ENCODE data around the gene IFNA14. TPM values are rescaled to one million over a fixed set of nuclear protein-coding genes. Genes with fewer than 3 reads are reported as not detected.
"Not testable (repeated sequence)": the region's sequence is repeated elsewhere in the genome, so short reads cannot be mapped to it uniquely, and the experiment has no call there.

Gene IFNA14
- polyA plus RNA-seq, 1 experiment: not detected

- DNase-seq (ENCODE audit: low read depth); H3K27me3 ChIP-seq (ENCODE audit: control insufficient read depth, insufficient read depth, low read length); H3K4me3 ChIP-seq (ENCODE audit: low read depth, low read length); POLR2A ChIA-PET; H3K36me3 ChIP-seq (ENCODE audit: control insufficient read depth, insufficient read depth, low read length): not testable (repeated sequence)
- CTCF ChIA-PET: interaction anchor here (0.6 to 1.7 kb wide), 16 partner anchors 9 to 574 kb away, joined by 3 to 6 read pairs (median 4); no protein-coding TSS in a partner anchor
- TF ChIP-seq, protein P1, sequence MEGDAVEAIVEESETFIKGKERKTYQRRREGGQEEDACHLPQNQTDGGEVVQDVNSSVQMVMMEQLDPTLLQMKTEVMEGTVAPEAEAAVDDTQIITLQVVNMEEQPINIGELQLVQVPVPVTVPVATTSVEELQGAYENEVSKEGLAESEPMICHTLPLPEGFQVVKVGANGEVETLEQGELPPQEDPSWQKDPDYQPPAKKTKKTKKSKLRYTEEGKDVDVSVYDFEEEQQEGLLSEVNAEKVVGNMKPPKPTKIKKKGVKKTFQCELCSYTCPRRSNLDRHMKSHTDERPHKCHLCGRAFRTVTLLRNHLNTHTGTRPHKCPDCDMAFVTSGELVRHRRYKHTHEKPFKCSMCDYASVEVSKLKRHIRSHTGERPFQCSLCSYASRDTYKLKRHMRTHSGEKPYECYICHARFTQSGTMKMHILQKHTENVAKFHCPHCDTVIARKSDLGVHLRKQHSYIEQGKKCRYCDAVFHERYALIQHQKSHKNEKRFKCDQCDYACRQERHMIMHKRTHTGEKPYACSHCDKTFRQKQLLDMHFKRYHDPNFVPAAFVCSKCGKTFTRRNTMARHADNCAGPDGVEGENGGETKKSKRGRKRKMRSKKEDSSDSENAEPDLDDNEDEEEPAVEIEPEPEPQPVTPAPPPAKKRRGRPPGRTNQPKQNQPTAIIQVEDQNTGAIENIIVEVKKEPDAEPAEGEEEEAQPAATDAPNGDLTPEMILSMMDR (IDR thresholded peaks at IDR 0.05; ENCODE audit: insufficient read depth, low read depth, low read length): peak; percentile 53
Measured at GRCh38 chr9:21235468-21236359, 4.1 kb downstream of the IFNA14 start.

DNA sequence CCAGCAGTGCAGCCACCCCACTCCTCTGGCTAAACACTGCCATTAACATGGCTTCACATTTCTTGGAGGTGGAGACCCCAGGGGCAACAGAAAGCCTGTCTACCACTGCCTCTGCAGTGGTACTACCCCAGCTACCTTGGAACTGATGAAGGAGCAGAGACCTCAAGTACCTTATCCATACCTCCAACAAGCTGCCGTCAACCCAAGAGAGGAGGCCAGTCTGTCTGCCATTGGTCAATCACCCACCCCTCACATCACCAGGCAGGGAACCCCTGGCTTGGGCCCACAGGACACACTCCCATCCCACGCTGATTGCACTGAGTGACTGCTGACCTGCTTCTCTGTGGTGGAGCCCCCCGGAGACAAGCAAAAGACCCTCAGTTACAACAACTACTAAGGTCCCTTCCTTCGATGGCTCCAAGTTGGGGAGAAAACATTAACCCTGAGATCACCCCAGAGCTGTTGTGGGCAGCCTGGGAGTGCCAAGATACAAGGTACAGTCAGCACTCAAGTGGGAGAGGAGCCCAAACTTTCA, 5.6 kb downstream of the IFNA14 start:
- ChIA-PET POLR2A (no interaction called here), CTCF (no interaction called here)
- 0 out of 2 replicates have a peak, but pooled peaks cover 2% of the 10 kb centered on the region for H3K27me3 ChIP-seq (ENCODE audit: control insufficient read depth, insufficient read depth, low read length)
- TF ChIP-seq, protein P1 (IDR thresholded peaks at IDR 0.05; ENCODE audit: insufficient read depth, low read depth, low read length): no peak
- no peak overlapping the region for H3K4me3 ChIP-seq (ENCODE audit: low read depth, low read length)
- DNase-seq (ENCODE audit: low read depth): no peak
- no peaks in the 10 kb centered on the region for H3K36me3 ChIP-seq (ENCODE audit: control insufficient read depth, insufficient read depth, low read length)

DNA sequence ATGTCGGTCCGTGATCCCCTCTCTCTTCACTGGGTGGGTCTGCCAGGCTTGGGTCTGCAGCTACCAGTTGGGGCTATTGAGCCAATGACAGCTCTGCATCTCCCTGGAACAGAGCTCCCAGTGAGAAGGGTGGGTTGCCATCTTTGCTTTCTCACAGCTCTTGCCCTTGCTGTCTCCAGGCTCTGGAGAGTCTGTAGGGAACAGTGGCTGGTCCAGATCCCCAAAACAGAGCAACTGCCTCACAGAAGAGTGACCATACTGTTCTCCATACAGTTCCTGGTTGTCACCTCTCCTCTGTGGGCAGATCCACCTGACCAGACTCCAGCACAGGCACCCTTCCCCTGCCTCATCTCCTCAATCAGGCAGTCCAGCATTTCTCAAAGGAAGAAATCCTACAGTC, 6.5 kb downstream of the IFNA14 start:
- TF ChIP-seq, protein P1 (IDR thresholded peaks at IDR 0.05; ENCODE audit: insufficient read depth, low read depth, low read length): no peak
- Histone ChIP-seq H3K4me3 (ENCODE audit: low read depth, low read length) (no peak overlapping the region), H3K36me3 (ENCODE audit: control insufficient read depth, insufficient read depth, low read length) (no peaks in the 10 kb centered on the region), H3K27me3 (ENCODE audit: control insufficient read depth, insufficient read depth, low read length) (0 out of 2 replicates have a peak, but pooled peaks cover 2% of the 10 kb centered on the region)
- POLR2A ChIA-PET: no interaction called here
- DNase-seq (ENCODE audit: low read depth): no peak
- CTCF ChIA-PET: no interaction called here

- DNase-seq (ENCODE audit: low read depth): no peak
- H3K27me3 ChIP-seq (ENCODE audit: control insufficient read depth, insufficient read depth, low read length): no peaks in the 10 kb centered on the region
- TF ChIP-seq, protein P1 (IDR thresholded peaks at IDR 0.05; ENCODE audit: insufficient read depth, low read depth, low read length): no peak
- no peaks in the 10 kb centered on the region for H3K36me3 ChIP-seq (ENCODE audit: control insufficient read depth, insufficient read depth, low read length)
- CTCF ChIA-PET: interaction anchor here (1.0 kb wide), 1 partner anchor 36 kb away, joined by 3 read pairs; no protein-coding TSS in a partner anchor
- POLR2A ChIA-PET: no interaction called here
- H3K4me3 ChIP-seq (ENCODE audit: low read depth, low read length): no peak within 1 kb of the TSS
Measured at GRCh38 chr9:21228122-21228521, 11.7 kb downstream of the IFNA14 start, which contains the start of gene IFNA17. Gene IFNA17 (minus strand): TSS chr9:21228222. CDS start chr9:21228173, 49 bp downstream.

DNA sequence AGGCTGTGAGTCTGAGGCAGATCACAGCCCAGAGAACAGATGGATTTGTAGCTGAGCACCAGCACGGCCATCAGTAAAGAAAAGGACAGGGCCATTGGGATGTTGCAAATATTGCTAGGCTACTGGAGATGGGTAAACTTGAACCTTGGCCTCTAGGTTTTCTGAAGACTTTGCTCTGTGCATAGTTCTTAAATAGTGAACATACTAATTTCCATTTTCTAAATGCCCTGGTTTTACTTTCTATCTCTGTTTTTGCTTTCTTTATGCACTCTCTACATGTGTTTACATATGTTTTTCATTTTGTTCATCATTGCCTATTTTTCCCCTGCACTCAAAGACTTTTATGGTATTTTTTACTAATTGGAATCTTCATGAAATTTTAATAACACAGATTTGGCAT, 22.6 kb downstream of the IFNA14 start, which contains the start of gene IFNA16:
Gene IFNA16, minus strand, starts transcription at position 101 of the 400 bp plus-strand sequence. Its CDS starts 6 bp downstream, at position 95.
- H3K27me3 ChIP-seq (ENCODE audit: control insufficient read depth, insufficient read depth, low read length); POLR2A ChIA-PET; DNase-seq (ENCODE audit: low read depth); H3K36me3 ChIP-seq (ENCODE audit: control insufficient read depth, insufficient read depth, low read length); H3K4me3 ChIP-seq (ENCODE audit: low read depth, low read length): not testable (repeated sequence)
- CTCF ChIA-PET: interaction anchor here (1.1 kb wide), 1 partner anchor 18 kb away, joined by 3 read pairs; no protein-coding TSS in a partner anchor
